ENCODE measurements around the gene MTARC1.

- TF ChIP-seq ZNF75A (CRISPR knock-in tag; IDR thresholded peaks at IDR 0.05) (no peak), CTCF (IDR thresholded peaks at IDR 0.05 in 2 of 3, conservative IDR thresholded peaks at IDR 0.05 in 1 of 3; ENCODE audit: insufficient read depth in 2 of 3, low read depth in 1 of 3, low read length in 3 of 3) (no peak), ZNF644 (tag; IDR thresholded peaks at IDR 0.05; ENCODE audit: low read depth) (no peak), EHMT2 (IDR thresholded peaks at IDR 0.05) (no peak)
These were observed 11.6 kb downstream of the MTARC1 start for GRCh38 chr1:220798338-220798737.
